Measurements from ENCODE around the gene ELMO1.

ELMO1 gene

DNA sequence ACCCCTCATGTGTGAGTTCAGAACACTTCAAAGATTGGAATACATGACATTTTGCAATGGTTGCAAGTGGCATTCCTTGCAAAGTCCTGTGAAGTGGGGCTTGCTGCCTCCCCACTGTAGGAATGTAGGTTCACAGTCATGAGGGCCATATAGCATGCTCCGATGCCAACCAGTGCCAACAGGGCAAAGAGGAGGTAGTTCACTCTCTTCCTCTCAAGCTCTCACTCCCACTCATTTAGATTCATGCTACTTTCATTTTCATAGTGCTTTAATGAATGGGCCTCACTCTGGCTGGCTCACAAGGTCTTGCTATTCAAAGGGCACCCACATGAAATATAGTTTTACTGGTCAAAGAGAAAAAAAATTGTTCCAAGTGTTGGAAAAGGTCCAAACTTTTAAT is 554.5 kb downstream of the ELMO1 start:
- H3K36me3 Mint-ChIP-seq (ENCODE audit: low read depth), result peaks cover 51% of the 10 kb centered on the region
- H3K4me3 Mint-ChIP-seq, result no peak overlapping the region
- DNase-seq (ENCODE audit: low spot score), result peak; percentile 6
- H3K9me3 Mint-ChIP-seq, result no peaks in the 10 kb centered on the region
- peaks cover 15% of the 10 kb centered on the region for H3K4me1 Mint-ChIP-seq (ENCODE audit: low read depth)
- no peaks in the 10 kb centered on the region for H3K27me3 Mint-ChIP-seq (ENCODE audit: low read depth)
- no peak overlapping the region for H3K27ac Mint-ChIP-seq

DNA sequence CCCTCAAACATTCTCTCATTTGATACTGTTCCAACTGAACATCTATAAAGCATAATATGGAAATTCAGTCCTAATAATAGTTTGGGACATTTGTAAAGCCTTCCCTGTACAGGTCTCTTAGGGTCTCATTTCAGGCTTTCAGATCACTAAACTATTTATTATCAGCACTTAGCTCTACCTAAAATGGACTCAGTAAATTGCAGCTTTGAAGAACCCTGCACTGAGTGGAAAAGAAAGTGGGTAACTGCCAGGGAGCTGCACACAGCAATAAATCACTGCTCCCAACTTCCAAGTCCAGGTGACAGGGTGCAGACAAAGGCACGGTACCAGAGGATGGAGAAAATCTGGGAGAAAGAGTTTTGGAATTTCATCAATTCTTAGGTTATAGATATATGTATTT is 559.5 kb downstream of the ELMO1 start:
- no peak overlapping the region for H3K27ac Mint-ChIP-seq

DNA sequence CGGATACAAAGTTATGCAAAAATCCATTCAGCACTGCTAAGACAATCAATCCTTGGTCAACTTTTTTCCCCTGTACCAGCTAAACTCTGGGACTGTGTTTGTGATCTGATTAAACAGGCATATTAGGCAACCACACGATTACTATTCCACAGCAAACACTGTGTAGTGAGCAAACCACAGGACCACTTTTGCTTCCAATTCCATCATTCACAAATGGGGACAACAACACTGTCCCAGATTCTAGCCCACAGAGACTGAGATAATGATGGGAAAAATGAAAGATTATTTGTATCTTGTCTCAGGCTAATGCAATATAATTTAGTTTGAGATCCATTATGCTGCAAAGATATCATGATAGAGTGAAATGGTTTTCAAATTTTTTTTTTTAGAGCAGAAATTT is 560.7 kb downstream of the ELMO1 start:
- no peak for DNase-seq (ENCODE audit: low spot score)
- H3K9me3 Mint-ChIP-seq, result no peaks in the 10 kb centered on the region
- peaks cover 13% of the 10 kb centered on the region for H3K4me1 Mint-ChIP-seq (ENCODE audit: low read depth)
- no peaks in the 10 kb centered on the region for H3K27me3 Mint-ChIP-seq (ENCODE audit: low read depth)
- H3K36me3 Mint-ChIP-seq (ENCODE audit: low read depth), result peaks cover 60% of the 10 kb centered on the region
- H3K27ac Mint-ChIP-seq, result no peak overlapping the region
- no peak overlapping the region for H3K4me3 Mint-ChIP-seq

More for the DNA sequence above, 559.5 kb downstream of the ELMO1 start:
- Mint-ChIP-seq H3K4me1 (ENCODE audit: low read depth) (peaks cover 14% of the 10 kb centered on the region), H3K4me3 (no peak overlapping the region), H3K9me3 (no peaks in the 10 kb centered on the region), H3K27me3 (ENCODE audit: low read depth) (no peaks in the 10 kb centered on the region), H3K36me3 (ENCODE audit: low read depth) (peaks cover 64% of the 10 kb centered on the region)
- DNase-seq (ENCODE audit: low spot score), result no peak

DNA sequence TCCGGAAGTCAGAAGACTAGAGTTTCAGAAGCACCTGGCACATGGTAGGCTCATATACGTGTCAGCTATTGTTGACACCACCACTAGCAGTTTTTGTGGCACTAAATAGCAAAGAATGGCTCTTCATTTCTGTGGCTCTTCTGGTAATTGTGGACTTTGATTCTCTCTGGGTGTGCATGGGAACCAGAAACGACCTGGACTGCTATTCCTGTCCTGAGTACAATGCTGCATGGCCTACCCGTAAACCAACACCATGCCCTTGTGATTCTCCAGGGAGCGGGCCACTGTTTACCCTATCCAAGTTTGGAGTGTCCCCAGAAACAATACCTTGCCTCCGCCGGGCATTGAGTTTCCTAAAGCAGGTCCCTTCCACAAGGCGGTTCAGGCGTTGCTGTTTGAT is 561.4 kb downstream of the ELMO1 start:
- Mint-ChIP-seq H3K36me3 (ENCODE audit: low read depth) (peaks cover 58% of the 10 kb centered on the region), H3K9me3 (no peaks in the 10 kb centered on the region), H3K27me3 (ENCODE audit: low read depth) (no peaks in the 10 kb centered on the region), H3K4me1 (ENCODE audit: low read depth) (peaks cover 13% of the 10 kb centered on the region), H3K27ac (no peak overlapping the region), H3K4me3 (no peak overlapping the region)
- no peak for DNase-seq (ENCODE audit: low spot score)

DNA sequence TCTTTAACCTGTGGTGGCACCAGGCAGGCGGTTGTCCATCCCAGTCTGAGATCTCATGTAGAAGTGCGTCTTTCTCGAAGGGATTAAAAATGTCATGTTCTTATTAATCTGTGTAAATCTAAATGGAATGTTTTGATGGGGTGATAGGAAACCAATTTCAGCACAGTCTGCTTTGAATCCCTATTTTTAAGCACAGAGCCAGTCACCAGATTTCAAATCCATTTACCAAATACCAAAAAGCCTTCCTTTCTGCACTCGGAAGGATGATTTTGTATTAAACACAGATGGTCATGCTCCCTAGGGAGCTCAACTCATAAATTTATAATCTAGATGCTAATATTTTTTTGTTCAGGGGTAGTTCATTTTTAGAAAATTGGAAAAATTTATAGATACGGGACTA is 563.8 kb downstream of the ELMO1 start:
- DNase-seq (ENCODE audit: low spot score), result no peak
- Mint-ChIP-seq H3K27ac (no peak overlapping the region), H3K36me3 (ENCODE audit: low read depth) (peaks cover 60% of the 10 kb centered on the region)

DNA sequence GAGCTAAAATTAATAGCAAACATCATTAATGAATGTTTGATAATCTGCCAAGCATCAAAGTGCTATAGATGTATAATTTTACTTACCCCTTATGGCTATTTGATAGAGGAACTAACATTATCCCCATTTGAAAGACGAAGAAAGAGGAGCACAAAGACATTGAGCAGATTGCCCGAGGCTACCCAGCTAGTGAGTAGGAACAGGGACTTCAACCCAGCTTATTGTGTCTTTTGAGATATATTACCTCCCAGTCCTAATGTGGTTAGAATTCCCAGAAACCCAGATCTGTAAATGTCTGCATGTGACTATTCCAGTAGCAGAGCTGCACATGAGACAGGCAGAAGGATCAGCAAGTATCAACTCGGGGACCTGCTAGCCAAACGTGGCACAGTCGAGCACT is 564.3 kb downstream of the ELMO1 start:
- Mint-ChIP-seq H3K36me3 (ENCODE audit: low read depth) (peaks cover 65% of the 10 kb centered on the region), H3K27ac (no peak overlapping the region), H3K4me3 (no peak overlapping the region), H3K4me1 (ENCODE audit: low read depth) (peaks cover 8% of the 10 kb centered on the region), H3K27me3 (ENCODE audit: low read depth) (no peaks in the 10 kb centered on the region), H3K9me3 (no peaks in the 10 kb centered on the region)
- DNase-seq (ENCODE audit: low spot score), result no peak

More for the DNA sequence above, 563.8 kb downstream of the ELMO1 start:
- Mint-ChIP-seq H3K4me3 (no peak overlapping the region), H3K9me3 (no peaks in the 10 kb centered on the region), H3K27me3 (ENCODE audit: low read depth) (no peaks in the 10 kb centered on the region), H3K4me1 (ENCODE audit: low read depth) (peaks cover 8% of the 10 kb centered on the region)

DNA sequence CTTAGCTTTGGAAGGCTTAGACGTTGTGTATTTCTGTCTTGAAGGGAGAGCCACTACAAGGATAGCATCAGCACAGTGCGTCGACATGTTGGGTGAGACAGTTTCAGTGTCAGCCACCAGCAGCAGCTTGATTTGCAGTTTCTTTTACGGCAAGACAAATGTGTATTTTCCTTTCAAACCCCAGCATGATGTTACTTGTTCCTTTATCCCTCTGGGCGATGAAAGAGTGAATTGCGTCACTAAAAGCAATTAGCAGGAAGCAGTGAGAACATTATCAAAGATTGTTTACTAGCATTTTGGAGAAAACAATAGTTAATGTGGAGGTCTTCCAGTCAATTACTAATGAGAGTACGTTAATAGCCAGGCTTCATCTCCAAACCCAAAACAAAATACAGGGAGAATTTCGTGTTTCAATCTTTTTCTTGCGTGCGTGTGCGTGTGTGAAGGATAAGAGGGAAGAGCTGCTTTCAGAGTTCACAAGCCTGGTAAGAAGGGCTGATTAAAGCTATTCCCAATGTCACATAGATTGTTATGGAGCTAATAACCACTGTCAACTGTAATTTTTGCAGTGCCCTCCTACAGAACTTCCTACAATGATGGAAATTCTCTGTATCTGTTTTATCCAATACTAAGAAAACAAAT is 567.3 kb downstream of the ELMO1 start:
- no peak for DNase-seq (ENCODE audit: low spot score)
- Mint-ChIP-seq H3K9me3 (no peaks in the 10 kb centered on the region), H3K4me3 (no peak overlapping the region), H3K27me3 (ENCODE audit: low read depth) (no peaks in the 10 kb centered on the region), H3K36me3 (ENCODE audit: low read depth) (peaks cover 71% of the 10 kb centered on the region), H3K27ac (no peak overlapping the region), H3K4me1 (ENCODE audit: low read depth) (peaks cover 15% of the 10 kb centered on the region)

DNA sequence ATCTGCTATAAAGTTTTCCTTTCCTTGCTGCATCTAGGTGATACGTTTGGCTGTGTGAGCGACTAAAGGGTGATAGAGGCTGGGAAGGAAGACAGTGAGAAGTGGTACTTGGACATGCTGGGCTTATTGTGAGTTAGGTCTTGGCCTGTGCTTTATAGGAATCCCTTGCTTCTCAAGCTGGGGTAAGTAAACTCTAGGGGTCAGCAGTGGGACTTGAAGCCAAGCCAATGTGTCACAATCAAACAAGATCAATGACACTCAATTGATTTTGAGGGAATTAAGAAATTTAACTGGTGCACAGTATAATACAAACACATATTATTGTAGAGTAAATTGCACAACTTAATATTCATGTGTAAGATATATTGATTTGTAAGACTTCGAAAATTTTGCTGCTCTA is 568.6 kb downstream of the ELMO1 start:
- no peak for DNase-seq (ENCODE audit: low spot score)
- H3K27ac Mint-ChIP-seq, result no peak overlapping the region
- no peaks in the 10 kb centered on the region for H3K27me3 Mint-ChIP-seq (ENCODE audit: low read depth)
- peaks cover 15% of the 10 kb centered on the region for H3K4me1 Mint-ChIP-seq (ENCODE audit: low read depth)
- peaks cover 71% of the 10 kb centered on the region for H3K36me3 Mint-ChIP-seq (ENCODE audit: low read depth)
- H3K9me3 Mint-ChIP-seq, result no peaks in the 10 kb centered on the region
- H3K4me3 Mint-ChIP-seq, result no peak overlapping the region

DNA sequence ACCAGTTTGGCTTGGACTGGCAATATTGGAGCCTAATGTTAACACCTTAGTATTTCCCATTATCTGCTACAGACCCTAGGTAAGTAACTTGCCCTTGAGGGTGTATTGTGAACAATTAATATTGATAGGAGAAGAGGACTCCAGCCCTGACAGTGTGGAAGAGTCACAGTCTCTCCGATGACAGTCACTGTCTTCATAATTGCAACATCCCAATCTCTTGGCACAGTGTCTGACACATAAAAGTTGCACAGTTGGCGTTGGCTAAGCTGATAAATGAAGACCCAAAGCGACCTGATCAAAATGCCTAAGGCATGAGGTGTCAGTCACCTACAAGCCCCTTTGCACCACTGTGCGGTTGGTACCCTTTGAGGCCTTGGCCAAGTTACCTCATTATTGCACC is 569.6 kb downstream of the ELMO1 start:
- Mint-ChIP-seq H3K9me3 (no peaks in the 10 kb centered on the region), H3K36me3 (ENCODE audit: low read depth) (peaks cover 70% of the 10 kb centered on the region), H3K4me1 (ENCODE audit: low read depth) (peaks cover 17% of the 10 kb centered on the region), H3K4me3 (no peak overlapping the region), H3K27ac (no peak overlapping the region), H3K27me3 (ENCODE audit: low read depth) (no peaks in the 10 kb centered on the region)
- DNase-seq (ENCODE audit: low spot score), result no peak

DNA sequence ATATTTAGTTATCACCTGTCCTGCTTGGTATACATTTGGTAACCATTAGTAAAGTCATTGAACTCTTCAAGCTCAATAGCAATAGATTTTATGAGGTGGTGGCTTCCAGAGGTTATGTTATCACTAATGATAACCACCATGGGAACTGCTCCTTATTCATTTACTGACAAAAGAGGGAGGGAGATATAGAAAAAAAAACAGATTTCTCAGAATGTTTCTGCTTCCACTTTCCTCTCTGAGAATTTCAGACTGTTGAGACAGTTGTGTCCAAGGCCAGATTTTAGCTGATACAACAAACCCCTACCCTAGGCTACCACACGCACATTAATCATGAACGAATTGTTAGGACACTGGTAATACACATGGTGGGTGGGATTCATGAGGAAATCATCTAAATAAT is 570.4 kb downstream of the ELMO1 start:
- Mint-ChIP-seq H3K36me3 (ENCODE audit: low read depth) (peaks cover 73% of the 10 kb centered on the region), H3K27me3 (ENCODE audit: low read depth) (no peaks in the 10 kb centered on the region), H3K9me3 (no peaks in the 10 kb centered on the region), H3K4me3 (peak overlapping the region; percentile 16), H3K27ac (peak overlapping the region; percentile 46), H3K4me1 (ENCODE audit: low read depth) (peaks cover 17% of the 10 kb centered on the region)
- DNase-seq (ENCODE audit: low spot score), result no peak

DNA sequence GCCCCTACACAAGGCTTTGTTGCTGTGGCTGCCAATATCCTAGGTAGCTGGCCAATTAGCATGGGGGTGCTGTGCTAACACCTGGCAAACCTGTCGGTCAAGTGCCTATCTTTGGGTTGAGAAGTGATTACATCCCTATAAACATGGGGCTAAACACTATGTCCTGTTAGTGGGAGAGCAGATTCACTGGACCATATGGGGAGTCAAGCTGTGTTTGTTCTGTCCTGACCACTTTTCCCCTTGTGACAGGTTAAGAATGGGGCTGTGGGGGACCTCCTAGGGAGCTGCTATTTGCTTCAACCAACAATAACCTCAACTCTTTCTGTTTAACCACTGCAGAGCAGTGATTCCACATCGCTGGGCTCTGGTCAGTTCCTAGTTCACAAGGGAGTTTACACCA is 572.9 kb downstream of the ELMO1 start:
- Mint-ChIP-seq H3K4me1 (ENCODE audit: low read depth) (peaks cover 31% of the 10 kb centered on the region), H3K27me3 (ENCODE audit: low read depth) (no peaks in the 10 kb centered on the region), H3K9me3 (no peaks in the 10 kb centered on the region), H3K27ac (no peak overlapping the region), H3K36me3 (ENCODE audit: low read depth) (peaks cover 80% of the 10 kb centered on the region), H3K4me3 (no peak overlapping the region)
- DNase-seq (ENCODE audit: low spot score), result no peak

DNA sequence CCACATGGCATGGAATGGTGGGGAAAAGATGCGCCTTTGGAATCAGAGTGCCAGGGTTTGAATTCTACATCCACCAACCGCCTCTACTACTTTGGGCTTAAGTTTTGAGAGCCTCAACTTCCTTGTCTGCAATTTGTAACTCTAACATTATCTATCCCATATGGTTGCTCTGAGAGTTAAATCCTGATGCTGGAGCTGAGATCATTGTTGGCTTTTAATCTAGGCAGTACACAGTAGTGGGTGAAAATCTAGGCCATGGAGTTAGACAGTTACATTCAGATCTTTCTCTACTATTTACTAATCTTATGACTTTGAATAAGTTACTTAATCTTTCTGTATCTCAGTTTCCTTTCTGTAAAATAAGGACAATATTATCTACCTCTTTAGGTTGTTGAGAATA is 574.6 kb downstream of the ELMO1 start:
- Mint-ChIP-seq H3K27ac (peak overlapping the region; percentile 28), H3K36me3 (ENCODE audit: low read depth) (peaks cover 81% of the 10 kb centered on the region), H3K4me1 (ENCODE audit: low read depth) (peaks cover 33% of the 10 kb centered on the region), H3K4me3 (no peak overlapping the region), H3K27me3 (ENCODE audit: low read depth) (no peaks in the 10 kb centered on the region), H3K9me3 (no peaks in the 10 kb centered on the region)
- DNase-seq (ENCODE audit: low spot score), result no peak

DNA sequence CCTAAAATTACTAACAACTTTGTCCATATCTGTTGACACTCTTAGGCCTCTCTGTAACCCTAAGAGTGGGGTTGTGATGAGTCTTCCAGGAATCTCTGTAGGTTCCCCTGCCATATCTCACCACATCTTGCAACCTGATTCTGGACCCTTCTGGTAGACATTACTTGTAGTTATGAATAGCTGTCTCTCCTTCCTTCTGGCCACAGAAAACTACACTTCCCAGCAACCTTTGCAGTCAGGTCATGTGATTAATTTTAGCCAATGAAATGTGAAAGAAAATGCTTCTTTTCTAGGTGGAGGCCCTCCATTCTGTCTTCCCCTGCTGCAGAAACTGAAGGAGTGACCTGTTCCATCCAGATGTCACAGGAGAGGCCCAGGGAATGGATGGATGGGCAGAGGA is 576.8 kb downstream of the ELMO1 start:
- peaks cover 88% of the 10 kb centered on the region for H3K36me3 Mint-ChIP-seq (ENCODE audit: low read depth)
- no peak for DNase-seq (ENCODE audit: low spot score)
- H3K9me3 Mint-ChIP-seq, result no peaks in the 10 kb centered on the region
- no peaks in the 10 kb centered on the region for H3K27me3 Mint-ChIP-seq (ENCODE audit: low read depth)
- H3K4me3 Mint-ChIP-seq, result no peak overlapping the region
- peaks cover 30% of the 10 kb centered on the region for H3K4me1 Mint-ChIP-seq (ENCODE audit: low read depth)
- peak overlapping the region; percentile 56 for H3K27ac Mint-ChIP-seq

DNA sequence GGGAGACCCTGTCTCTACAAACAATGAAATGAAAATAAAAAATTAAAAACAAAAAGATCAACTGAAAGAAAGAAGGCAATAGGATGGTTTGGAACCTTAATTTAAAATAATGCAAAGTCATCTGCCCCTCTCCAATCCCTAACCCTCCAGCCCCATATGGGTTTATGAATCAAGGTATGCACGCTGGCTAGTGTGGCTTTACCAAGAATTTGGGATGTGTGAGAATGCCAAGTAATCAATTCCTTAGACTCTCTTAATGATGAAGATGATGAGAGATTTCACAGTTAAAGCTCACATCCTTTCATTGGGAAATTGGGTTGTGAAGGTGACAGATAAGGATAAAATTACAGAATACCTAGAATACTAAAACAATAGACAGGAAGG is 577.3 kb downstream of the ELMO1 start:
- DNase-seq (ENCODE audit: low spot score), result no peak
- Mint-ChIP-seq H3K27me3 (ENCODE audit: low read depth) (no peaks in the 10 kb centered on the region), H3K9me3 (no peaks in the 10 kb centered on the region), H3K27ac (peak overlapping the region; percentile 34), H3K4me1 (ENCODE audit: low read depth) (peaks cover 30% of the 10 kb centered on the region), H3K36me3 (ENCODE audit: low read depth) (peaks cover 86% of the 10 kb centered on the region), H3K4me3 (no peak overlapping the region)

DNA sequence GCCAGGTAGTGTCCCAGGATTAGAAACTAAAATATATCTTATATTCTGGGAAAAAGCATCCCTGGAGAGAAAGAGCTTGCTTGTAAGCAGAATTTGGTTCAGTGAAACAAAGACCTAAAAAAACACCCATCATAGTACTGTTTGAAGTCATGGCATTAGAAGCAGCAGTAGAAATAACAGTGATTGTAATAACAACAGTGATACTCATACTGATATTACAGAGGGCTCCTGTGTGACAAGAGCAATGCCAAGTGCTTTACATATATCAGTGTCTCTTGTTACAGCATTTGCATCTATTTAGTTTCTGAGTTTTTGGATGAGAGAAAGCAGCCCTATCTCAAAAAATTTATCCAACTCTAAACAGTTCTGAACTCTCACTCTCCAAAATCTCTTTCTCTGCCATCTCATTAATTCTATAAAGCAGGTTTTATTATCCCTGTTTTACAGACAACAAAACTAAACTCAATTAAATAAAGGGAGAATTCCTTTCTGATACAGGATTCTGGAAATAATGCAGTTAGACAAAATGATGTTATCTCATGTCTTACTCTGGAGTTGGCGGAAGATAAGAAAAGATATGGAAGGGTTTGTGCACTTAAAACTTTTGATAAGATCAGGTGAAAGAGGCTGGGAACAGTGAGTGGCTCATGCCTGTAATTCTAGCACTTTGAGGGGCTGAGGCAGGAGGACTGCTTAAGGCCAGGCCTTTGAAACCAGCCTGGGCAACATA is 577.9 kb downstream of the ELMO1 start:
- Mint-ChIP-seq H3K27ac (peak overlapping the region; percentile 27), H3K36me3 (ENCODE audit: low read depth) (peaks cover 85% of the 10 kb centered on the region)
- DNase-seq (ENCODE audit: low spot score), result no peak

More for the DNA sequence above, 577.9 kb downstream of the ELMO1 start:
- Mint-ChIP-seq H3K9me3 (no peaks in the 10 kb centered on the region), H3K4me3 (no peak overlapping the region), H3K27me3 (ENCODE audit: low read depth) (no peaks in the 10 kb centered on the region), H3K4me1 (ENCODE audit: low read depth) (peaks cover 30% of the 10 kb centered on the region)
